Right lobe of liver (tissue), 4 donors: ENCODE results near the gene CFAP20DC.

Experiments
- CTCF ChIP-seq, 4 donors: fragments of 200-600 bp in 3 of 4; fragments of 450-650 bp in 1 of 4; IDR thresholded peaks; one replicate each; pipeline versions ENCODE4 v1.5.1 to v1.8.0; 2016 to 2022; ENCODE audit warnings: antibody characterized with exemption in 4 of 4, mild to moderate bottlenecking in 2 of 4
- POLR2A ChIP-seq: fragments of 450-650 bp; IDR thresholded peaks from one replicate; pipeline ENCODE4 v1.6.1; 2017; ENCODE audit warnings: antibody characterized with exemption, mild to moderate bottlenecking
- donor health status: DM: no; HTN: no; CAD: no.
- donor health status: DM: no; HTN: no; CAD: no.
- donor health status: DM: no; HTN: yes; CAD: no.

- no peak for TF ChIP-seq CTCF (IDR thresholded peaks at IDR 0.05)
- TF ChIP-seq POLR2A, result no peak
These were observed 15.4 kb upstream of the CFAP20DC start for GRCh38 chr3:59065240-59065639.
